Left hindlimb (tissue), 1 donor: ENCODE data around the gene SORL1.

Experiments used
- DNase-seq: peaks from one replicate; pipeline ENCODE4 v3.0.0-alpha.2; 2018

SORL1 gene

DNA sequence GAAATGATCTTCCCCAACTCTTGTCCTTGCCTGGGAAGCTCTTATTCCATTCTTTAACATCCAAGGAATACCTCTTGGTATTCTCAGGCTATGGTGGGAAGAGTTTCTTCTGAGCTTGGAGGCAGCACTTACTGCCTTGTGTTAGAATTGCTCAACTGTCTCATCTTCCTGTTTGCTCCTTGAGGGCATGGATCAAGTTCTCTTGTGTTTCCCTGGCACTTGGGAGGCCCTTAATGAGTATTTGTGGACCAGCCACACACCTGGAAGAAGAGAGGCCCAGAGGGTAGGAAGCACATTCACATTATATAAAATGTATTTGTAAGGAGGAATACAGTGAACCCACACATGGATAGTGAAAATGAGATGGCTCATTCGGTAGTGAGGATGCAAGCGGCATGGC is 4.0 kb downstream of the SORL1 start:
- DNase-seq = no peak

DNA sequence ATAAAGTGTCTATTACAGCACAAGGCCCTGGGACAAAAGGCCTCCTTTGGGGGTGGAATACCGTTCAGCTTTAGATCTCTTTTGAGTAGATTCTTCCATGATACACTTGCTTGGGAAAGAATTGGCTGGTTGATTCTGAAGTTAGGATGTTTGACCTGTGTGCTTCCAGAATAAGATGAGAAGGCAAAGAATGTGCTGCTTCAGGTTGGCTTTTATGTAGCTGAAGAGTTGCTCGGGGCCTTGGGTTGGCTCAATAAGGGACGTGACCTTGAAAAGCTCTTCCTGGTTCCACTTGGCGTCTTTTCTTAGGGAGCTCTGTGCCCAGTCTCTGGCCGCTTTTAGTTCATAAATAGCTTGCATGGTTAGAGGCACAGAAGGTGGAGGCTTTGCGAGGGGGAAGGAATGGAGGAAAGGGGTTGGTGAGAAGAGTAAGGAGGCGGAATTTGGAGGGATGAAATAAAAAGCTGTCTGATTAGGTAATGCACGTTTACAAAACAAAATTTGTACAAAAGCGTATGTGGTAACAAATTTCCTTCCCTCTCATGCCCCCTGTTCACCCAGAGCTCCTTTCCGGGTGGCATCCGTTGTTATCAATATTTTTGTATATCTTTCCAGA is 4.8 kb downstream of the SORL1 start:
- DNase-seq = no peak

- DNase-seq = no peak
Observed at GRCh38 chr11:121458551-121458950, 6.4 kb downstream of the SORL1 start.

DNA sequence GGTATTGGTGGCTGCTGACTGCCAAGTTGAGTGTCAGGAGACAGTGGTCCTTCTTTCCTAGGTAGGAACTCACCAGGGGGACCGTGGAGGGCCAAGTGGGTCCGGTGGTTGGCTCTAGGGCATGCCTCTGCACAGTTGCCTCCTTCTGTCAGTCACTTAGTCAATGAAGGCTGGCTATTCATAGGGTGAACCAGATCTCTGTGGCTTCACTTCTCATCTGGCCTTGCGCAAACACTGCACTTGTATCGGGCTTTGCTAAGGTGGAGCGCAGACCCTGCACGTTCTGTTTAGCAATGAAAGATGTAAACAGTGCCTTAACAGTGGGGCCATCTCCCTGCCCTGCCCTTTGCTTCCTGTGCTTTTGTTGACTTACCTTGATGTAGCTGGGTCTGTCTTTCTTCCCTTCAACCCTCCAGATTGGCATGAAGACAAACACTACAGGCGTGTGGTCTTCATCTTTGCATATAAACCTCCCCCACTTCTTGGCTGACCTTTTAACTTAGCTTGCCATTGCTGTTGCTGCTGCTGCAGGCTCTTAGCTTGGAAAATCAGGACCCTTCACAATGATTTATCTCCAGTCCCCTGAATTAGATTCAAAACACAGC is 7.4 kb downstream of the SORL1 start:
- no peak for DNase-seq

DNA sequence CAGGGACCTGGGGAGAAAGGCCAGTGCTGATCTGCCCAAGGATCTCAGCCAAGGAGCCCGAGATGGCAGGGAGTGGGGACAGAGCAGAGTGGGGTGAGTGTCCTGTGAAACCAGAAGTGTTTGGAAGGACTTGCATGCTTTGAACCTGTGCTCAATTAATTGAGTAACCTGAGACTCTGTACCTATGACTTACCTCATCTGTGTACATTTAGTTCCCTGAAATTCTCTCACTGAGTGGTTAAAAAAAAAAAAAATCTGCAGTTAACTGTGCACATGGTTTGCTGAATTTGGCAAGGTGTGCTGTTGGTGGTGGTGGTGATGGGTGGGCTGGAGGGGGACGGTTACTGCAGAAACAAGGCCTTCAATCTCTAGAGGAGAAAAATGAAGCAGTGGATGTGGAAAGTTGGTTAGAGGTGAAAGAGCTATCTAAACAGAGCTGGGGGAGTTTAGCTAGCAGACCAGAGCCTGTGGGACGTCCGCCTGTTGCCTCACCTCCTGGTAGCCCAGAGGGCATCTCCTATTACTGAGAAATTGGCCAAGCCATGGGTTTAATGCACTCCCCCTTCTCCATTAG is 8.9 kb downstream of the SORL1 start:
- DNase-seq = no peak

DNA sequence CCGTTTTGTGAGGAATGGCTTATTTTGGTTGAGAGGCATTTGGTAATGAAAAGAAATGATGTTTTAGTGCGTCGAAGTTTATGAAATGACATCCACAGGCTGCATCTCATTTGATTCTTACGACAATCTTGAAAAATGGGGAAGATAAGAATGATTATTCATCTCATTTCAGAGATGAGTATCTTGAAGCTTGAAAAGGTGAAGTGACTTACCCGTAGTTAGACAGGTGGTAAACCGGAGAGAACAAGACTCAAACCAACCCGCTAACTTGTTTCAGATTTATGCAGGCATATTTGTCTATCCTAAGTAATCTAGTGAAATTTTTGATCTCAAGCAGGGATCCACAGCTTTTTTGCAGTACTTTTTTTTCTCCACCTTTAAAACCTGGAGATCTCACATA is 9.7 kb downstream of the SORL1 start:
- DNase-seq = no peak

- DNase-seq = no peak
Observed at GRCh38 chr11:121463689-121464335, 11.7 kb downstream of the SORL1 start.

- no peak for DNase-seq
Observed at GRCh38 chr11:121464352-121464946, 12.3 kb downstream of the SORL1 start.

GRCh38 chr11:121465709-121466062 is 13.6 kb downstream of the SORL1 start:
- DNase-seq = no peak

- no peak for DNase-seq
Observed at GRCh38 chr11:121466063-121466794, 14.1 kb downstream of the SORL1 start.

- no peak for DNase-seq
Observed at GRCh38 chr11:121467471-121467870, 15.4 kb downstream of the SORL1 start.

DNA sequence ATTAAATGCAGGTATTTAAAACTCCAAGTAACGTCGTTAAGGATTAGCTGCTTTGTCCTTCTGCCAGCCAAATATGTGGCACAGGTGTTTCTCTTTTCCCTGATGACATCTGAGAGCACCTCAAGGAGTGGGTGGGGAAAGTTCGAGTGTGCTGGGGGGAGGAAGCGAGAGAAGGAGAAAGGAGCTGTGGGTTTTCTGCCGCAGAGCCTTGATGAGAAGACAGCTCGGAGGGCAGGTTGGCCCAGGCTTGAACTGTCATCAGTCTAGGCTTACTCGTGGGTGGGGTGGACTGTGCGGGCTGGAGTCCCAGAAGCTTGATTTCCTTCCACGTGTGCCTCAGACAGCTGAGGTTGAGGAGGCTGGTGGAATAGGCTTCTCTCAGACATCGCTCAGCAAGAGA is 15.9 kb downstream of the SORL1 start:
- DNase-seq = no peak

DNA sequence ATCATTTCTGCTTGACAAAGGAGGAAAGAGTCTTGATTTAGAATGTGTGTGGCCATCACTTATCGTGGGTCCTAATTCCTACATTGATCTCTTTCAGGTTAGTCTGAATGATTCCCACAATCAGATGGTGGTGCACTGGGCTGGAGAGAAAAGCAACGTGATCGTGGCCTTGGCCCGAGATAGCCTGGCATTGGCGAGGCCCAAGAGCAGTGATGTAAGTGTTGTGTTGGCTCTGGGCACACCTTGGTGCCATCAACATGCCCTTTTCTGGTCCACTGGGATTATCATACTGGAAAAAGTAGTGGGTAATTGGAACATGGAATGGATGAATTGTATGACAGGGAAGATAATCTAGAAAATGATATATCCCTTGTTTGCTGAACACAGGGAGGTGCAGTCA is 17.8 kb downstream of the SORL1 start:
- DNase-seq = no peak

GRCh38 chr11:121471167-121471566 is 19.1 kb downstream of the SORL1 start:
- DNase-seq = no peak

DNA sequence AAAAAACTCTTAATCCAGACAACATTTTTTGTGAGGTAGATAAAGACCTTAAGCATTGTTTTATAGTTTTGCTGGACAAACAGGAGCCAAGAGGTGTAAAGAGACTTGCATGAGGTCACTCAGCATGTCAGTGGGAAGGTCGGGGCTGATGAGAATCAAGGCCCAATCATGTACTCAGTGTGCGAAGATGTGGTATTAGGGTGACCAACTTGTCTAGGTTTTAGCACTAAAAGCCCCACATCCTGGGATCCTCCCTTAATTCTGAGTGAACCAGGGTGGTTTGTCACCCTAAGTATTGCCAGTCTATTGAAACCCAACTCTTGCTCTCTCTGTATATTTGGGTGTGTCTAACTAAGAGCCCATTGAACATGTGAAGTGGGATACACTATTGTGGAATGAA is 20.2 kb downstream of the SORL1 start:
- DNase-seq = no peak

- no peak for DNase-seq
Observed at GRCh38 chr11:121473064-121473777, 21.1 kb downstream of the SORL1 start.

- no peak for DNase-seq
Observed at GRCh38 chr11:121474680-121475079, 22.6 kb downstream of the SORL1 start.

DNA sequence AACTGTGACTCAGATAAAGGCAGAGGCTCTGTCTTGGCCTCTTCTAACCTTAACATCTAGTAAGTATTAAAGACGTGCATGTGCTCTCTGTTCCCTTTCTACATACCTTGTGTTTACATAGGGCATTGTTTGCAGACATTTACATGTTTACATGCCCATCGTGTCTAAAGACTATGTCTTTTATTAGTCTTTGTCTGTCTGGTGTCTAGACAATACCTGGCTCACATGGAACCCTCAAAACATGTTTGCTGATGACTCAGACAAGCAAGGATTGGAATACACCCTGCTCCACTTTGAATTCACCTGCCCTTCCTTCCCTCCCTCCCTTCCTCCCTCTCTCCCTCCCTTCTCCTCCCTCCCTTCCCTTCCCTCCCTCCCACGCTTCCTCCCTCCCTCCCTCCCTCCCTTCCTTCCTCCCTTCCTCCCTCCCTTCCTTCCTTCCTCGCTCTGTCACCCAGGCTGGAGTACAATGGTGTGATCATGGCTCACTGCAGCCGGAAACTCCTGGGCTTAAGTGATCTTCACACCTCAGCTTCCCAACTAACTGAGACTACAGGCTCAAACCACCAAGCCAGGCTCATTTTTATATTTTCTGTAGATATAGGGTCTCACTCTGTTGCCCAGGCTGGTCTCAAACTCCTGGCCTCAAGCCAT is 24.4 kb downstream of the SORL1 start:
- no peak for DNase-seq

- no peak for DNase-seq
Observed at GRCh38 chr11:121478226-121478894, 26.2 kb downstream of the SORL1 start.

GRCh38 chr11:121478895-121479697 is 27.0 kb downstream of the SORL1 start:
- DNase-seq = no peak
